Activated T-helper 17 cell treated with anti-CD3 and anti-CD28 coated beads, Interleukin-2, amount 50 U/mL, for 72 hours (primary cell): Measurements from ENCODE around the gene FGD4. TPM values are rescaled to one million over a fixed set of nuclear protein-coding genes. Genes with fewer than 3 reads are reported as not detected.
"Not testable (repeated sequence)": the region's sequence is repeated elsewhere in the genome, so short reads cannot be mapped to it uniquely, and the experiment has no call there.

Experiments
- ATAC-seq: fragments of 150-1000 bp; cut with Tn5 transposase; replicated peaks from 2 replicates; pipeline ENCODE4 v1.10.0; 2021; ENCODE audit warnings: mild to moderate bottlenecking, moderate library complexity
- H3K27ac Mint-ChIP-seq: one replicate; pipeline ENCODE4 v1.8.0; 2022; ENCODE audit warnings: mixed read lengths
- H3K27me3 Mint-ChIP-seq: one replicate; pipeline ENCODE4 v1.8.0; 2022; ENCODE audit warnings: mixed read lengths
- H3K36me3 Mint-ChIP-seq: one replicate; pipeline ENCODE4 v1.8.0; 2022; ENCODE audit warnings: low read depth, mild to moderate bottlenecking, mixed read lengths
- H3K4me1 Mint-ChIP-seq: one replicate; pipeline ENCODE4 v1.8.0; 2022; ENCODE audit warnings: mixed read lengths
- H3K4me3 Mint-ChIP-seq: one replicate; pipeline ENCODE4 v1.8.0; 2022; ENCODE audit warnings: mild to moderate bottlenecking, mixed read lengths
- H3K9me3 Mint-ChIP-seq: one replicate; pipeline ENCODE4 v1.8.0; 2022; ENCODE audit warnings: mixed read lengths
- total RNA-seq, 2 donors: library from RNA; stranded (reverse); gene quantifications; one replicate each; pipeline ENCODE4 v1.2.3, GENCODE V29; 2022

Gene FGD4
- total RNA-seq, 2 donors from 2014 or later = 0.21 to 0.32 TPM

DNA sequence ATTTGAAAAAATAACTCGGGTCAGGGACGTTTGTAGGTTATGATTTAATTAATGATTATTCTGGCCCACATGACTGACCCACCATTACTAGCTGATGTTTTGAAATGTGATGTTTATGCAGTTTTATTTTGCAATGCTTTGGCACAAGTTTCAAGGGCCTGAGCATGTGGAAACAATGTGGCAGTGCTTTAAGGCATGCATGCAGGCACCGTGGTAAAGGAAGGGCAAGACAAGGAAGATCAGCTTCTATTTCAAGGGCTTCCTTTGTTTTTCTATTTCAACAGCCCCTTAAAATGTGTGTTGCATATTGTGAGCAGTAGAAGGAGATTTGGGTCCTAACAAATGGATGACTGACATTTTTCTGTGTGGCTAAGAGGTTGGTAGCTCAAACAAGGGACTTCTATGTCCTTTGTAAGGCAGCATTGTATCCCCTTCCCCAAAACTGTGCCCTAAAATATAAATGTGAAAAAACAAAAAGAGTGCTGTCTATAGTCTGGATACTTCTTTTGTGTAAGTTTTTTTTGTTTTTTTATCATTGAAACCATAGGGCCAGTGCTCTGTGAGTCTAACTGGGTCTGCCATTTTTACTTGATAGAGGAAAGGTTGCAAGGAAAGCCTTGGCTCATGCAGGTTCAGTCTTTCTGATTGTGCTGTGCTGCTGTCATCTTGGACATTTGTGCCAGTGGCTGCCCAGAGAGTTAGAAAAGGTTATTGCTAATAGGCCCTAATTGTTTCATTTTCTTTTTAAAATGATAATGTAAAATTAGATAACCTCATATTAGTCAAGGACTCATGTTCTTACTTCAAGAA lies 103.5 kb downstream of the FGD4 start:
- H3K4me1 Mint-ChIP-seq = no peaks in the 10 kb centered on the region
- H3K9me3 Mint-ChIP-seq = no peaks in the 10 kb centered on the region
- no peaks in the 10 kb centered on the region for H3K36me3 Mint-ChIP-seq
- no peak for ATAC-seq
- H3K27ac Mint-ChIP-seq = no peak overlapping the region
- H3K4me3 Mint-ChIP-seq = no peak overlapping the region
- H3K27me3 Mint-ChIP-seq = peaks cover 6% of the 10 kb centered on the region

DNA sequence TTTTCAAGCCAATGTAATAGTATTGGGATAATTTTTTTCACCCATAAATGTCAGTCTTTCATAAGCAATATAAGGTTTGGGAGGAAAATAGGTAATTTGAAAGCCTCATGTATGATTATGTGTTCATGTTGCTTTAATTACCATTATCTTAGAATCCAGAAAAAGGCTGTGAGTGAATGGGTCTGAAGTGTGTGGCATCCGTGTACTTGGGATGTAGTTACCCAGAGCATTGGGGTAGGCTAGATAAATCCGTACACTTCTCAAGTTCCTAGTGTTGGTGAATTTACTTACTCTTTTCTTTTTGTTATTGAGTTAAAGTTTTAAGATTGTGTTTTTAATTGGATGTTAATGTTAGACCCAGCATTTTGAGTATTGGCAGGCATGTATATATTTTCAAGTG lies 104.4 kb downstream of the FGD4 start:
- Mint-ChIP-seq H3K4me1 (no peaks in the 10 kb centered on the region), H3K9me3 (no peaks in the 10 kb centered on the region), H3K27ac (no peak overlapping the region), H3K36me3 (no peaks in the 10 kb centered on the region), H3K27me3 (peaks cover 8% of the 10 kb centered on the region), H3K4me3 (no peak overlapping the region)
- ATAC-seq = no peak

DNA sequence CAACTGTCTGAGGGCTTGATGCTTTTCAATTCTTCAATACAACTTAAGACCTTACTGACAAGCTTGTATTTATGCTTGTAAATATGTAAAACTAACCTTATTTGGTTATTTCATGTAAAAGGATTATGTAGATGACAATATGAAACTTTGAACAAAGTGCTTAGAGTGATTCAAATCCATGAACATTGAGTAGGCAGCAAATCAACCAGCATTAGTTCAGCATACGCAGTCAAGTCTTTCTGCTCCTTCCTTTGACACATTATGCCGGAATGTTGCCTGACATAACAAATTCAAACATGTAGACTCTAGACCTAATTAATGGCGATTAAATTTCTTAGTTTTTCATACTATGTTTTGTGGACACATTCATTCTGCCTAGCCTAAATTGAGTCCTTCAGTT lies 105.2 kb downstream of the FGD4 start:
- no peak for ATAC-seq
- Mint-ChIP-seq H3K4me3 (no peak overlapping the region), H3K36me3 (no peaks in the 10 kb centered on the region), H3K27me3 (peaks cover 8% of the 10 kb centered on the region), H3K4me1 (no peaks in the 10 kb centered on the region), H3K27ac (no peak overlapping the region), H3K9me3 (no peaks in the 10 kb centered on the region)

DNA sequence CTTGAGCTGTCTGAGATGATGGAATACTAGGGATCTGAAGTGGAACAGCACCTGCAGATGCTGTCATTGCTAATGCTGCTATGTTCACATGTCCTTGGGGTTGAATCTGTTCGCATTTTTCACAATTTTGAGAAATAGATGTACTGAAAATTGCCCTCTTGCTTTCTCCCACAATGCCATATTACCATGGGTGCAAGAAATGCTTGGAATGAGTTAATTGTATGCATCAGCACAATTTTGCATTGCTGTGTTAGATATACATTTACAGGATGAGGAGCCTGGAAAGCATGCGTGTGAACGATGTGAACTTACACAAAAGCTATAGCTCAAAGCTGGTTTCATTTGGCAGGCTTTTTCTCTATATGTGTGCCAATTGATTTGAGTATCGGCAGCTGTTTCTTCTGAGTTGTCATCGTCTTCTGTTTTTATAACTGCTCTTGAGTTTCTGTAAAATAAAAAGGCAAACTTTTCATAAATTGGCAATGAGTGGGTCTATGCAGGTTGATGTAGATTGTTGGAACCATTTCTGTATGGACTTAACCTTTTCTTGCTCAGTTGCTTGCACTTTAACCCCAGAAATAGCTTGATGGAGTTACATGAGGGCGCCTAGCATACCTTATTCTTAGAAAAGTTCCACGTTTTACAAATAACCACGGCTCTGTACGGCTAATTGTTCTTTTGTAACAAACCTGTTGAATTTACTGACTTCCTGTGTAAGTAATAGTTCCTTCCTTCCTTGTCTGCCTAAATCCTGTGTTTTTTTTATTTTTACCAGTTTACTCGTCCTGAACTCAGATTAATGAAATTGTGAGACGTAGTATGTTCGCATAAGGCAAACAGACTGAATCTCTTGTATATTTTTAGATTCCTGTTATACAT lies 105.9 kb downstream of the FGD4 start:
- ATAC-seq = no peak
- Mint-ChIP-seq H3K27me3 (peaks cover 8% of the 10 kb centered on the region), H3K27ac (no peak overlapping the region), H3K36me3 (no peaks in the 10 kb centered on the region), H3K4me1 (no peaks in the 10 kb centered on the region), H3K4me3 (no peak overlapping the region), H3K9me3 (no peaks in the 10 kb centered on the region)

DNA sequence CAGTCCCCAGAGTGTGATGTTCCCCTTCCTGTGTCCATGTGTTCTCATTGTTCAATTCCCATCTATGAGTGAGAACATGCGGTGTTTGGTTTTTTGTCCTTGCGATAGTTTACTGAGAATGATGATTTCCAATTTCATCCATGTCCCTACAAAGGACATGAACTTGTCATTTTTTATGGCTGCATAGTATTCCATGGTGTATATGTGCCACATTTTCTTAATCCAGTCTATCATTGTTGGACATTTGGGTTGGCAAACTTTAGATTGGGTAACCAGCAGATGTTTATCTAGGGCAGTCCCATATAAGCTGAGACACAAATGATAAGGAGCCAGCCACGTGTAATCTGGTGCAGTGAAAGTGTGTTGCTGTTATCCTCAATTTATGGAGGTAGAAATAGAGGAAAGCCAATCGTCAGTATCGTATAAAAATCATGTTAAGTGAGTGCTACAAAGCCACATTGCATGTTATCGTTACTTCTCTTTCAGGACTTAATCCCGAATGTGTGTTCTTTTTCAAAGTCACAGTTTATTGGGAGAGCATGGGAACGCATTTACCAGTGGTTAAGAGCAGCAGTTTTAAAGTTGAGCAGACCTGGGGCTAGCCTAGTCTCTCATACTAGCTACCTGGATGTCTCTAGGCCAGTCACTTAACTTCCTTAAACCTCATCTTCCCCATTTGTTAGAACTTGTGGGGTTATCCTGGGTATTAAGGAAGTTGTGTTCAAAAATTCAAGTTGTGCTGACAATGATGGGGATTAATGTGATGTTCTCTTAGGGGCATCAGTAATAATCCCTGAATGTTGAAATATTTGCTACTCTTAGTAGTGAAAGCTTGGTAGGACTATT lies 108.0 kb downstream of the FGD4 start:
- not testable (repeated sequence) for H3K4me1 Mint-ChIP-seq, ATAC-seq, H3K36me3 Mint-ChIP-seq, H3K4me3 Mint-ChIP-seq, H3K9me3 Mint-ChIP-seq, H3K27ac Mint-ChIP-seq
- H3K27me3 Mint-ChIP-seq = peaks cover 13% of the 10 kb centered on the region

DNA sequence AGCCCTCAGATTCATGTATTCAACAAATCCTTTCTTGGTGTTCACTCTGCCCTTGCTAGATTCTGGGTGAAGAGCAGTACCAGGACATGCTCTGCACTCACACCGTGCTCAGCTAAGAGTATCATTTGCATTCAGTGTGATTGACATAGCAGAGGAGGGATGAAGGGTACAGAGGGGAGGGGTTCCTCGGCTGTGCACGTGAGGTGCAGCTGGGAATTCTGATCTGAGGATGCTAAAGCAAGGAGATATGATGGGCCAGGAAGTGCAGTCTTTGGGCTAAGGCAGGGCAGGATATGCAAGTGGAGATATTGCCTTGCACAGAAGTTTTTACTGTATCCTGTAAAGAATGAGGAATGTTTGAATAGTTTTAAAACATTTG lies 108.6 kb downstream of the FGD4 start:
- ATAC-seq = no peak
- Mint-ChIP-seq H3K27me3 (peaks cover 13% of the 10 kb centered on the region), H3K27ac (no peak overlapping the region), H3K9me3 (no peaks in the 10 kb centered on the region), H3K4me1 (no peaks in the 10 kb centered on the region), H3K4me3 (no peak overlapping the region), H3K36me3 (no peaks in the 10 kb centered on the region)

DNA sequence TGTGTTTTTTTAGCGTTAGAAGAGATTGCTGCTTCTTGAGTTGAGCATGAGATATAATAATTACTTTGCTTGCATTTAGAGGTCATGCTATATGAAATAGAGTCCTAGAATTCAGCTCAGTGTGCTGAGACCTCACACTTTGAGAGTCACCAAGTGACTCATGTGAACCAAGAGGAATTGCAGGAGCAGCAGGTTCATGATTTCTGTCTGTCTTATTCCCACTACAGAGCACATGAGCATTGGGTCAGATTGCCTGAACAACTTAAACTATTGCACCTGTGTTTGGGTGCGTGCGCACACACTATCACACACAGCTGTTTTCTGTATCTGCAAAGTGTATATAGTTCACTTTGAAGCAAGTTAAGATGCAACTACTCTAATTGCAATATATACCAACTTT lies 109.3 kb downstream of the FGD4 start:
- no peak overlapping the region for H3K4me3 Mint-ChIP-seq
- H3K27ac Mint-ChIP-seq = no peak overlapping the region
- H3K4me1 Mint-ChIP-seq = no peaks in the 10 kb centered on the region
- no peak for ATAC-seq
- H3K9me3 Mint-ChIP-seq = no peaks in the 10 kb centered on the region
- H3K36me3 Mint-ChIP-seq = no peaks in the 10 kb centered on the region
- peaks cover 18% of the 10 kb centered on the region for H3K27me3 Mint-ChIP-seq

DNA sequence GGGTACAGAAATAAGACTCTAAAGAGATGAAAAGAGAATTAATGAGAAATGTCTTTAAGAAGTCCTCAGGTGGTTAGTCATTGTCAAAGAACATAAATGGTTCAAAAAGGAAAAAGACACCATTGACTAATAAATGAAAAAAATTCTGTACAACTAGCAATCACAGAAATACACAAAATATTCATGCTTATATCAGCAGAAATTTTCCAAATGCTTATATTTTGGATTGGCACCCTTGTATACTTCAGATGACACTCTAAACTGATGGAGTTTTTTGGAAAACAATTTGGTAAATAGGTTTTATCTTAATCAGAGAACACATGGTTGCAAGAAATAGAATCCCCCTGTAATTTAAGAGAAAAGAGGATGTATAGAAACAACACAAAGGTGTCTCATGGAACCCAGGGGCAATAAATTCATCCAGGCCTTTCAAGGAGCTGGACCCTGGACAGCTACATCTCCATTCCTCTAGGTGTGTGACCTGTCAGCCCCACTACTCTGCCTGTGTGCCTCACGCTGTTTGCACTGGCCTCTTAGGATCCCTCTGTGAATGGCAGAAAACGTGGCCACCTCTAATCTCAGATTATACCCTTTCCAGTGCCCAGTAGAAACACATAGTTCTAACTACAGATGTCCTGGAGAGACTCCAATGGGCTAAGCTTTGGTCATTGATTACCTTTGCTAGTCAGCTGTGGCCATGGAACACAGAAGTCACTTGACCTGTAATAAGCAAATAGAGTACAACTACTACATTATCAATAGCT lies 110.2 kb downstream of the FGD4 start:
- Mint-ChIP-seq H3K36me3 (no peaks in the 10 kb centered on the region), H3K27me3 (peaks cover 18% of the 10 kb centered on the region), H3K4me1 (no peaks in the 10 kb centered on the region), H3K27ac (no peak overlapping the region), H3K4me3 (no peak overlapping the region), H3K9me3 (no peaks in the 10 kb centered on the region)
- no peak for ATAC-seq

DNA sequence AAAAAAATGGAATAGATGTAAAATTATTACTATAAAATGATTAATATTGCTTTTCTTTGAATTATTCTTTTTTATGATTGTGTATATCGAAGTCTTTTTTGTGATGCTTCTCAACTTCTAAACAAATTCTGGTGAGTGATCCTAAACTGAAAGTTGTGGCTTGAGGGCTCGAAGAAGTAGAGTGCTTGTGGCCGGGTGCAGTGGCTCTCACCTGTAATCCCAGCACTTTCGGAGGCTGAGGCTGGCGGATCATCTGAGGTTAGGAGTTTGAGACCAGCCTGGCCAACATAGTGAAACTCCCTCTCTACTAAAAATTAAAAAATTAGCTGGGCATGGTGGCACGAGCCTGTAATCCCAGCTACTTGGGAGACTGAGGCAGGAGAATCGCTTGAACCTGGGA lies 112.6 kb downstream of the FGD4 start:
- ATAC-seq, H3K36me3 Mint-ChIP-seq, H3K4me3 Mint-ChIP-seq, H3K4me1 Mint-ChIP-seq, H3K27ac Mint-ChIP-seq, H3K9me3 Mint-ChIP-seq: not testable (repeated sequence)
- H3K27me3 Mint-ChIP-seq = peaks cover 16% of the 10 kb centered on the region

DNA sequence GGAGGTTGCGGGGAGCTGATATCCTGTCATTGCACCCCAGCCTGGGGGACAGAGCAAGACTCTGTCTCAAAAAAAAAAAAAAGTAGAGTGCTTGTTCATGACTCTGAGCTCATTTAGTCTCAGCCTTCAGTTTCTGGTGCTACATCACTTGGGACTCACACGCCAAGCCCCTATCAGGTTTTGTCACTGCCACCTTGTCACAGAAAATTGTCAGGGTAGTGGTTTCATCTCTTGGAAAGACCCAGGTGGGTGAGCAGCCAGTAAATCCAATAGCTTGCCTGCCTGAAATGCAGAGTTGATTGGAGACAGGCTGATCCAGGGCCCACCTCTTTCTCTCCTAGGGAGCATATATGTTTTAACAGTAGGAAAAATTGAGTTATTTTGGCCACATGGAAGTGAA lies 113.0 kb downstream of the FGD4 start:
- H3K4me1 Mint-ChIP-seq = no peaks in the 10 kb centered on the region

DNA sequence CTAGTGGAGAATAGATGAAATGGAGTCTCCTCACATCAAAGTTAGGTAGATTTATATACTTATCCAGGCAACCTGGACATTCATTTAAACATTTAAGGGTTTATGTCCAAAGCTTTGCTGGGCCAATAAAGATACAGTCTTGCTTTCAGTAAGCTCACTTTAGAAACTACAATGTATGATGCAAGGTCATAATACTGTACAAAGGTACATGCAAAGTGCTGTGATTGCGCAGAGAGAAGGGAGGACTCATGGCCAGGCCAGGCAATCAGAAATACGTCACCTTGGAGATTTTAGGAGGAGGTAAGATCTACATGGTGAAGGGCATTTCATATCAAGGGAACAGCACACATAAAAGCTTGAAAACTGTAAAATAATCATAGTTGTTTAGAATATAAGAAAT lies 113.6 kb downstream of the FGD4 start:
- Mint-ChIP-seq H3K9me3 (no peaks in the 10 kb centered on the region), H3K27me3 (peaks cover 14% of the 10 kb centered on the region), H3K4me1 (no peaks in the 10 kb centered on the region), H3K27ac (no peak overlapping the region), H3K36me3 (no peaks in the 10 kb centered on the region), H3K4me3 (no peak overlapping the region)
- ATAC-seq = no peak

More for the DNA sequence above, 113.0 kb downstream of the FGD4 start:
- Mint-ChIP-seq H3K9me3 (no peaks in the 10 kb centered on the region), H3K27me3 (peaks cover 16% of the 10 kb centered on the region), H3K27ac (no peak overlapping the region), H3K36me3 (no peaks in the 10 kb centered on the region), H3K4me3 (no peak overlapping the region)
- no peak for ATAC-seq

DNA sequence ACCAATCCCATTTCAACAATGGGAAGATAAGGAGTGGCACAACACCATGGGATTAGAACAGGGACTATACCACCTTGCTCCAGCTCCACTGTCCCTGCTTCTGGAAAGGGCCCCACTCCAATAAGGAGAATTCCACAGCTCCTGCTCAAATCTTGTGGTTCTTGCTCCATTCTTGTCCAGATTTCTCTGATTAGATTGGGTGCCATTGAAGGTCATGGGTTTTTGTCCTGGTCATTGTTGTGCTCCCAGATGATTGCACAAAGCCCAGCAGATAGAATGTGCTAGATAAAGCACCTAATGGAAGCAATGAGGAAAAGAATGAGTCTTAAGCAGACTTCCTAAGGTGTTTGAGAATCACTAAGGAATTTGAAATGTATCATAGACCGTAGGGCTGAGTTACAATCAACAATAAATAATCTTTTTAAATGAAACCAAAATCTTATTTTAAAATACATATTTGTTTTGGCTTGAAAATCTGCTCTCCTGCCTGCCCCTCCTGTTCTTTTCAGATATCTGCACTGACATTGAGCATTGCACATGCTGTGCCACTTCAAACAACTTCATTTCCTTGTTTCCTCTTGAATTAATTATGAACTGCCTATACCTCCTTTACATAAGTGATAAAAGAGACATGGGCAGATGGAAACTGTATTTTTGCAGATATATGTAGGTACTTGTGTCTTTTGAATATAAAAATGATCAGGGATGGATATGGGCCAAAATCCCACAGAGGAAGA lies 115.9 kb downstream of the FGD4 start:
- H3K27me3 Mint-ChIP-seq = peaks cover 12% of the 10 kb centered on the region
- no peak overlapping the region for H3K4me3 Mint-ChIP-seq
- H3K4me1 Mint-ChIP-seq = no peaks in the 10 kb centered on the region
- no peak overlapping the region for H3K27ac Mint-ChIP-seq
- H3K9me3 Mint-ChIP-seq = no peaks in the 10 kb centered on the region
- H3K36me3 Mint-ChIP-seq = no peaks in the 10 kb centered on the region
- ATAC-seq = no peak

DNA sequence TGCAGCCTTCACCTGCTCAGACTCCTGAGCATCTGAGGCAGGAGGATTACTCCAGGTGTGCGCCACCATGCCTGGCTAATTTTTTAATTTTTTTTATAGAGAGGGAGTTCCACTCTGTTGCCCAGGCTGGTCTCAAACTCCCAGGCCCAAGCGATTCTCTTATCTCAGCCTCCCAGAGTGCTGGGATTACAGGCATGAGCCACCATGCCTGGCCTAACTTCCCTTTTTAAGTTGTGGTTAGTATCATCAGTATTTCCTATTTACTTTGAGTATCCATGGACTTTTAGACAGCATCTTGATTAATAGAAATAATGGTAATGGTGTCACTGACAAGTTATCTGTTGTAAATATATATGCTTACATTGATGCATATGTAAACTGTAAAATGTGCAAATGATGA lies 116.9 kb downstream of the FGD4 start:
- Mint-ChIP-seq H3K27ac (no peak overlapping the region), H3K4me1 (no peaks in the 10 kb centered on the region), H3K4me3 (no peak overlapping the region), H3K27me3 (peaks cover 7% of the 10 kb centered on the region), H3K36me3 (no peaks in the 10 kb centered on the region), H3K9me3 (no peaks in the 10 kb centered on the region)
- ATAC-seq = no peak
